GM12891 (cell line): ENCODE data around the gene CD300E.

Source experiments
- PAX5 ChIP-seq: IDR thresholded peaks from 2 replicates; pipeline ENCODE4 v1.6.1; 2011; ENCODE audit warnings: low read length, moderate library complexity, mild to moderate bottlenecking; ENCODE audit not compliant: insufficient read depth, severe bottlenecking
- POLR2A ChIP-seq: IDR thresholded peaks from 2 replicates; pipeline ENCODE4 v1.6.1; 2011; ENCODE audit warnings: low read depth, low read length, control low read depth
- POLR2AphosphoS5 ChIP-seq: IDR thresholded peaks from 2 replicates; pipeline ENCODE4 v1.6.1; 2011; ENCODE audit warnings: low read depth, low read length, control low read depth
- POU2F2 ChIP-seq: IDR thresholded peaks from 2 replicates; pipeline ENCODE4 v1.6.1; 2011; ENCODE audit warnings: low read depth, mild to moderate bottlenecking, control low read depth, low read length, moderate library complexity
- SPI1 ChIP-seq: IDR thresholded peaks from 2 replicates; pipeline ENCODE4 v1.6.1; 2011; ENCODE audit warnings: low read depth, low read length, control low read depth
- TAF1 ChIP-seq: IDR thresholded peaks from 2 replicates; pipeline ENCODE4 v1.6.1; 2011; ENCODE audit warnings: low read depth, low read length, control low read depth

- TF ChIP-seq POLR2AphosphoS5 (no peak), POLR2A (no peak), PAX5 (no peak), TAF1 (no peak), POU2F2 (no peak), SPI1 (no peak)
Observed at GRCh38 chr17:74601944-74602572, 21.5 kb downstream of the CD300E start.
